GM23338 (cell line): Measurements from ENCODE around the gene RRAS2. TPM values are rescaled to one million over a fixed set of nuclear protein-coding genes. Genes with fewer than 3 reads are reported as not detected.

ENCODE experiments used
- ATAC-seq: fragments of 200-7000 bp; cut with Tn5 transposase; 3 replicates; pipeline ENCODE4 v1.9.1; 2020
- DNase-seq: peaks from one replicate; pipeline ENCODE4 v3.0.0-alpha.2; 2015; ENCODE audit warnings: low spot score
- H2AFZ ChIP-seq: fragments of 200-600 bp; sonication (generic); 2 replicates; pipeline ENCODE4 v1.8.0; 2016; ENCODE audit warnings: antibody characterized with exemption, mild to moderate bottlenecking, moderate library complexity
- H3F3A ChIP-seq: fragments of 200-600 bp; sonication (generic); replicated peaks from 2 replicates; pipeline ENCODE4 v1.8.0; 2017; ENCODE audit warnings: antibody characterized with exemption, mixed run types, low read depth
- H3K27ac ChIP-seq: fragments of 200-600 bp; sonication (generic); 2 replicates; pipeline ENCODE4 v1.6.1; 2016; ENCODE audit warnings: low read depth
- H3K27me3 ChIP-seq: fragments of 200-600 bp; sonication (generic); 2 replicates; pipeline ENCODE4 v1.8.0; 2016; ENCODE audit warnings: mild to moderate bottlenecking, mixed run types, moderate library complexity; ENCODE audit not compliant: insufficient read depth
- H3K36me3 ChIP-seq: fragments of 200-600 bp; sonication (generic); 2 replicates; pipeline ENCODE4 v1.8.0; 2016; ENCODE audit warnings: mild to moderate bottlenecking; ENCODE audit not compliant: insufficient read depth
- H3K4me1 ChIP-seq: fragments of 200-600 bp; sonication (generic); 2 replicates; pipeline ENCODE4 v1.8.0; 2016; ENCODE audit warnings: mild to moderate bottlenecking, moderate library complexity; ENCODE audit not compliant: insufficient read depth
- H3K4me2 ChIP-seq: fragments of 200-600 bp; sonication (generic); 2 replicates; pipeline ENCODE4 v1.7.1; 2017; ENCODE audit warnings: mixed run types
- H3K4me3 ChIP-seq: fragments of 200-600 bp; sonication (generic); 2 replicates; pipeline ENCODE4 v1.6.1; 2016; ENCODE audit warnings: mixed run types
- H3K79me2 ChIP-seq: fragments of 200-600 bp; sonication (generic); replicated peaks from 2 replicates; pipeline ENCODE4 v1.8.0; 2017; ENCODE audit warnings: mild to moderate bottlenecking; ENCODE audit not compliant: insufficient read depth
- H3K9me2 ChIP-seq: fragments of 200-600 bp; sonication (generic); 2 replicates; pipeline ENCODE4 v1.8.0; 2017; ENCODE audit not compliant: insufficient read depth
- H4K20me1 ChIP-seq: fragments of 200-600 bp; sonication (generic); replicated peaks from 2 replicates; pipeline ENCODE4 v1.8.0; 2017; ENCODE audit warnings: mild to moderate bottlenecking; ENCODE audit not compliant: insufficient read depth
- H3K27ac Mint-ChIP-seq: 2 replicates; pipeline ENCODE4 v1.8.0; 2020; ENCODE audit warnings: inconsistent platforms, mild to moderate bottlenecking, moderate library complexity, mixed read lengths
- H3K27me3 Mint-ChIP-seq: 3 replicates; pipeline ENCODE4 v1.8.0; 2022; ENCODE audit warnings: low read depth, mild to moderate bottlenecking, moderate library complexity, mixed read lengths, inconsistent platforms; ENCODE audit not compliant: insufficient read depth, poor library complexity
- H3K36me3 Mint-ChIP-seq: 3 replicates; pipeline ENCODE4 v1.8.0; 2021; ENCODE audit warnings: low read depth, mild to moderate bottlenecking, inconsistent platforms, moderate library complexity, mixed read lengths
- H3K4me1 Mint-ChIP-seq: 3 replicates; pipeline ENCODE4 v1.8.0; 2020; ENCODE audit warnings: mild to moderate bottlenecking, inconsistent platforms, mixed read lengths
- H3K4me3 Mint-ChIP-seq: 3 replicates; pipeline ENCODE4 v1.8.0; 2021; ENCODE audit warnings: moderate library complexity, mild to moderate bottlenecking, inconsistent platforms, mixed read lengths
- H3K9me3 Mint-ChIP-seq: 3 replicates; pipeline ENCODE4 v1.8.0; 2020; ENCODE audit warnings: moderate library complexity, mild to moderate bottlenecking, inconsistent platforms, mixed read lengths
- STAT1 ChIP-seq: IDR thresholded peaks from one replicate; pipeline ENCODE4 v1.6.1; 2016; ENCODE audit warnings: antibody characterized with exemption; ENCODE audit not compliant: unreplicated experiment
- ZNF114 ChIP-seq: fragments of 250-450 bp; sonication (Bioruptor Pico); IDR thresholded peaks from 2 replicates; pipeline ENCODE4 v1.5.0; 2020; ENCODE audit warnings: mild to moderate bottlenecking, moderate library complexity
- ZNF331 ChIP-seq: fragments of 250-450 bp; sonication (Bioruptor Pico); IDR thresholded peaks from 2 replicates; pipeline ENCODE4 v1.5.0; 2020; ENCODE audit warnings: low read depth, mild to moderate bottlenecking, moderate library complexity
- polyA plus RNA-seq: library from polyadenylated mRNA; unstranded; fragments of >200 nt; fragmentation: Nextera tagmentation; extraction: Ambion mirVana; gene quantifications from 2 replicates; pipeline ENCODE4 v1.2.1, GENCODE V29; 2016
- total RNA-seq: library from RNA; depleted of rRNA; stranded (reverse); fragments of >200 nt; shearing (Covaris generic); gene quantifications from 2 replicates; pipeline ENCODE4 v1.2.3, GENCODE V29; 2014
- TF ChIP-seq, protein P1 (sequence below): fragments of 250-450 bp; sonication (Bioruptor Pico); IDR thresholded peaks from 2 replicates; pipeline ENCODE4 v1.5.0; 2020; ENCODE audit warnings: mild to moderate bottlenecking, moderate library complexity
- TF ChIP-seq, protein P2 (sequence below), 2 experiments: fragments of 200-600 bp in 1 of 2; sonication (generic) in 1 of 2; conservative IDR thresholded peaks; 2 replicates each; pipeline versions ENCODE4 v1.5.1 to v1.6.1; 2016 to 2017; ENCODE audit warnings: antibody characterized with exemption in 2 of 2, low read depth in 2 of 2, mild to moderate bottlenecking in 2 of 2, moderate library complexity in 1 of 2

Gene RRAS2
- total and polyA plus RNA-seq, 2 experiments from 2014 or later, result 196 to 293 TPM

DNA sequence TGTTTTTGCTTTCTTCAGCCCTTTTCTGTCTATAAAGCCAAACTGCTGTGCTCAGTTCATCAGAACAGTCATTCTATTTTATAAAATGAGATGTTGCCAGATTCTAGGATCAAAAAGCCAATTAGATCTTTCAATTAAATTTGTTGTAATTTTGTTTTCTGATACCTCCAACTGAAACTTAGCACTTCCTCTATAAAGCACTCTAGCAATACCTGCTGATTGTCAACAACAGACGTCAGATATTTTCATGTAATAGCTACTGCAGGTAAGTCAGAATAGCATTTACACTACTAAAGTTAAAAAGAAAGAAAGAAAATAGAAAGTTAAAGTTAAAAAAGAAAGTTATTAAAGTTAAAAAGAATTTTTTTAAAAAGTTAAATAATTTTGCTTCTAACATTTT lies 19.6 kb downstream of the RRAS2 start (continued):
- TF ChIP-seq, protein P1, sequence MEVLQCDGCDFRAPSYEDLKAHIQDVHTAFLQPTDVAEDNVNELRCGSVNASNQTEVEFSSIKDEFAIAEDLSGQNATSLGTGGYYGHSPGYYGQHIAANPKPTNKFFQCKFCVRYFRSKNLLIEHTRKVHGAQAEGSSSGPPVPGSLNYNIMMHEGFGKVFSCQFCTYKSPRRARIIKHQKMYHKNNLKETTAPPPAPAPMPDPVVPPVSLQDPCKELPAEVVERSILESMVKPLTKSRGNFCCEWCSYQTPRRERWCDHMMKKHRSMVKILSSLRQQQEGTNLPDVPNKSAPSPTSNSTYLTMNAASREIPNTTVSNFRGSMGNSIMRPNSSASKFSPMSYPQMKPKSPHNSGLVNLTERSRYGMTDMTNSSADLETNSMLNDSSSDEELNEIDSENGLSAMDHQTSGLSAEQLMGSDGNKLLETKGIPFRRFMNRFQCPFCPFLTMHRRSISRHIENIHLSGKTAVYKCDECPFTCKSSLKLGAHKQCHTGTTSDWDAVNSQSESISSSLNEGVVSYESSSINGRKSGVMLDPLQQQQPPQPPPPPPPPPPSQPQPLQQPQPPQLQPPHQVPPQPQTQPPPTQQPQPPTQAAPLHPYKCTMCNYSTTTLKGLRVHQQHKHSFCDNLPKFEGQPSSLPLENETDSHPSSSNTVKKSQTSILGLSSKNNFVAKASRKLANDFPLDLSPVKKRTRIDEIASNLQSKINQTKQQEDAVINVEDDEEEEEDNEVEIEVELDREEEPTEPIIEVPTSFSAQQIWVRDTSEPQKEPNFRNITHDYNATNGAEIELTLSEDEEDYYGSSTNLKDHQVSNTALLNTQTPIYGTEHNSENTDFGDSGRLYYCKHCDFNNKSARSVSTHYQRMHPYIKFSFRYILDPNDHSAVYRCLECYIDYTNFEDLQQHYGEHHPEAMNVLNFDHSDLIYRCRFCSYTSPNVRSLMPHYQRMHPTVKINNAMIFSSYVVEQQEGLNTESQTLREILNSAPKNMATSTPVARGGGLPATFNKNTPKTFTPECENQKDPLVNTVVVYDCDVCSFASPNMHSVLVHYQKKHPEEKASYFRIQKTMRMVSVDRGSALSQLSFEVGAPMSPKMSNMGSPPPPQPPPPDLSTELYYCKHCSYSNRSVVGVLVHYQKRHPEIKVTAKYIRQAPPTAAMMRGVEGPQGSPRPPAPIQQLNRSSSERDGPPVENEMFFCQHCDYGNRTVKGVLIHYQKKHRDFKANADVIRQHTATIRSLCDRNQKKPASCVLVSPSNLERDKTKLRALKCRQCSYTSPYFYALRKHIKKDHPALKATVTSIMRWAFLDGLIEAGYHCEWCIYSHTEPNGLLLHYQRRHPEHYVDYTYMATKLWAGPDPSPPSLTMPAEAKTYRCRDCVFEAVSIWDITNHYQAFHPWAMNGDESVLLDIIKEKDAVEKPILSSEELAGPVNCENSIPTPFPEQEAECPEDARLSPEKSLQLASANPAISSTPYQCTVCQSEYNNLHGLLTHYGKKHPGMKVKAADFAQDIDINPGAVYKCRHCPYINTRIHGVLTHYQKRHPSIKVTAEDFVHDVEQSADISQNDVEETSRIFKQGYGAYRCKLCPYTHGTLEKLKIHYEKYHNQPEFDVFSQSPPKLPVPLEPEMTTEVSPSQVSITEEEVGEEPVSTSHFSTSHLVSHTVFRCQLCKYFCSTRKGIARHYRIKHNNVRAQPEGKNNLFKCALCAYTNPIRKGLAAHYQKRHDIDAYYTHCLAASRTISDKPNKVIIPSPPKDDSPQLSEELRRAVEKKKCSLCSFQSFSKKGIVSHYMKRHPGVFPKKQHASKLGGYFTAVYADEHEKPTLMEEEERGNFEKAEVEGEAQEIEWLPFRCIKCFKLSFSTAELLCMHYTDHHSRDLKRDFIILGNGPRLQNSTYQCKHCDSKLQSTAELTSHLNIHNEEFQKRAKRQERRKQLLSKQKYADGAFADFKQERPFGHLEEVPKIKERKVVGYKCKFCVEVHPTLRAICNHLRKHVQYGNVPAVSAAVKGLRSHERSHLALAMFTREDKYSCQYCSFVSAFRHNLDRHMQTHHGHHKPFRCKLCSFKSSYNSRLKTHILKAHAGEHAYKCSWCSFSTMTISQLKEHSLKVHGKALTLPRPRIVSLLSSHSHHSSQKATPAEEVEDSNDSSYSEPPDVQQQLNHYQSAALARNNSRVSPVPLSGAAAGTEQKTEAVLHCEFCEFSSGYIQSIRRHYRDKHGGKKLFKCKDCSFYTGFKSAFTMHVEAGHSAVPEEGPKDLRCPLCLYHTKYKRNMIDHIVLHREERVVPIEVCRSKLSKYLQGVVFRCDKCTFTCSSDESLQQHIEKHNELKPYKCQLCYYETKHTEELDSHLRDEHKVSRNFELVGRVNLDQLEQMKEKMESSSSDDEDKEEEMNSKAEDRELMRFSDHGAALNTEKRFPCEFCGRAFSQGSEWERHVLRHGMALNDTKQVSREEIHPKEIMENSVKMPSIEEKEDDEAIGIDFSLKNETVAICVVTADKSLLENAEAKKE (CRISPR knock-in tag), result no peak
- TF ChIP-seq, protein P2, sequence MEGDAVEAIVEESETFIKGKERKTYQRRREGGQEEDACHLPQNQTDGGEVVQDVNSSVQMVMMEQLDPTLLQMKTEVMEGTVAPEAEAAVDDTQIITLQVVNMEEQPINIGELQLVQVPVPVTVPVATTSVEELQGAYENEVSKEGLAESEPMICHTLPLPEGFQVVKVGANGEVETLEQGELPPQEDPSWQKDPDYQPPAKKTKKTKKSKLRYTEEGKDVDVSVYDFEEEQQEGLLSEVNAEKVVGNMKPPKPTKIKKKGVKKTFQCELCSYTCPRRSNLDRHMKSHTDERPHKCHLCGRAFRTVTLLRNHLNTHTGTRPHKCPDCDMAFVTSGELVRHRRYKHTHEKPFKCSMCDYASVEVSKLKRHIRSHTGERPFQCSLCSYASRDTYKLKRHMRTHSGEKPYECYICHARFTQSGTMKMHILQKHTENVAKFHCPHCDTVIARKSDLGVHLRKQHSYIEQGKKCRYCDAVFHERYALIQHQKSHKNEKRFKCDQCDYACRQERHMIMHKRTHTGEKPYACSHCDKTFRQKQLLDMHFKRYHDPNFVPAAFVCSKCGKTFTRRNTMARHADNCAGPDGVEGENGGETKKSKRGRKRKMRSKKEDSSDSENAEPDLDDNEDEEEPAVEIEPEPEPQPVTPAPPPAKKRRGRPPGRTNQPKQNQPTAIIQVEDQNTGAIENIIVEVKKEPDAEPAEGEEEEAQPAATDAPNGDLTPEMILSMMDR (conservative IDR thresholded peaks at IDR 0.05; ENCODE audit: low read depth in 2 of 2), result no peak
- TF ChIP-seq STAT1, result no peak

GRCh38 chr11:14336507-14337503 lies 22.2 kb downstream of the RRAS2 start:
- H3K4me3 ChIP-seq, result peak overlapping the region; percentile 0; the same call in 1 of the 2 replicates
- Mint-ChIP-seq H3K36me3 (peaks cover 16% of the 10 kb centered on the region; the same call in 2 of the 3 replicates), H3K4me1 (peaks cover 62% of the 10 kb centered on the region), H3K4me3 (peak overlapping the region; percentile 40), H3K27ac (peak overlapping the region; percentile 87), H3K27me3 (peaks cover 4% of the 10 kb centered on the region), H3K9me3 (peaks cover 3% of the 10 kb centered on the region; the same call in 1 of the 3 replicates)
- peaks cover 90% of the 10 kb centered on the region for H3K79me2 ChIP-seq
- H3K27ac ChIP-seq, result peak overlapping the region; percentile 76
- DNase-seq (no peak), ATAC-seq (no peak)
- H2AFZ ChIP-seq, result no peak overlapping the region
- H4K20me1 ChIP-seq, result no peaks in the 10 kb centered on the region
- TF ChIP-seq ZNF114 (CRISPR knock-in tag), result no peak
- TF ChIP-seq ZNF331, result no peak
- TF ChIP-seq, protein P2 (conservative IDR thresholded peaks at IDR 0.05; ENCODE audit: low read depth in 2 of 2), result no peak
- no peaks in the 10 kb centered on the region for H3F3A ChIP-seq
- peaks cover 69% of the 10 kb centered on the region for H3K4me1 ChIP-seq
- H3K4me2 ChIP-seq, result peak overlapping the region; percentile 53
- H3K36me3 ChIP-seq, result no peaks in the 10 kb centered on the region
- no peaks in the 10 kb centered on the region for H3K9me2 ChIP-seq
- no peaks in the 10 kb centered on the region for H3K27me3 ChIP-seq
